ENCODE results near the gene C4B.
"Not testable (repeated sequence)": the region's sequence is repeated elsewhere in the genome, so short reads cannot be mapped to it uniquely, and the experiment has no call there.

C4B gene

DNA sequence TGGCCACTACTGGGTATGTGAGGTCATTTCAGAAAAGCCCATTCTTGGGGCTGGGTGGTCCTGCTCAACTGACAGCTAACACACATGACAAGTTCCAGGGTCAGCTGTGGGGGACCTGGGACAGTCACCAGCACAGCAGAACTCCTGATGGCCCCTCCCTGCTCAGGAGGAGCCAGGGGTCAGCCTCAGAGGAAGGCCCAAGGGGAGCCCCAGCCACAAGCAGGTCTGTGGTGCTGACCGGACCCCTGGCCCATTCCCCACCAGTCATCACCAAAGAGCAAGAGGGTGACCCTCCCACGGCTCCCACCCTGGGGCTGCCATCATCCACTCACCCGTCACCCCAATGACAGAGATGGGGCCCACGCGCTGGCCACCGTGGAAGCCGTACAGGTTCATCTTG is 41.7 kb downstream of the C4B start:
- DNase-seq, result no peak

DNA sequence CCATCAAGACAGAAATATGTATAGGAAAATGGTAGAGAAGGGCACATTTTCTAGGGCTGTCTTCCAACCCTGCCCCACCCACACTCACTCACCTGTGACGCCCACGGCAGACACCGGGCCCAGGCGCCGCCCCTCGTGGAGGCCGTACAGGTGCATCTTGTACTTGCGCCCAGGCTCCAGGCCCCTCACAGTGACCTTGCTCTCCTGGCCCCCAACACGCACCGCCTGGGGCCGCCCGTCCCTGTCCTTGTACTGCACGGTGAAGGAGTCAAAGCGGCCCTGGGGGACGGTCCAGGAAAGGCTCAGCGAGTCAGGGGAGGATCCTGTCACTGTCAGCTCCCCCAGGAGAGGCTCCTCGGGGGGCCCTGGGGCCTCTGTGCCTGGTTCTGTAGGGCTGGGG is 43.4 kb downstream of the C4B start:
- no peak for DNase-seq

DNA sequence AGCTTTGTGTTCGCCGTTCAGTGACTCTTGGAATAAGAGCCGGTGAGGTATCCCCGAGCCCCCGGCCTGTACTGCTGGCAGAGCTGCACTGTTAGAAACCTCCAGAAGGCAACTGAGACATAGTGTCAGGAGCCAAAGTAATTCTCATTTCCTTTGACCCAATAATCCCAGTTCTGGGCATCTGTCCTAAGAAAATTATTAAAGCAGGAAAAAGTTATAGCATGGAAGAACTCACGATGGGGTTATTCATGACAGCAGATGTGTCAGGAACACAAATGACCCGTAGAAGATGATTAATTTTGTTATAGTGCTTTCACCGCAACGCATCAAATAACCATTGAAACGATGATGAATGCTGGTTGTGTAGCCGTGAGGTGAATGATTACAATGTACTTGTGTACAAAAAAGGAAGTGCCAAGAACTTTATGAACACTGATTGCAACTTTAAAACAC is 43.9 kb downstream of the C4B start:
- no peak for DNase-seq

DNA sequence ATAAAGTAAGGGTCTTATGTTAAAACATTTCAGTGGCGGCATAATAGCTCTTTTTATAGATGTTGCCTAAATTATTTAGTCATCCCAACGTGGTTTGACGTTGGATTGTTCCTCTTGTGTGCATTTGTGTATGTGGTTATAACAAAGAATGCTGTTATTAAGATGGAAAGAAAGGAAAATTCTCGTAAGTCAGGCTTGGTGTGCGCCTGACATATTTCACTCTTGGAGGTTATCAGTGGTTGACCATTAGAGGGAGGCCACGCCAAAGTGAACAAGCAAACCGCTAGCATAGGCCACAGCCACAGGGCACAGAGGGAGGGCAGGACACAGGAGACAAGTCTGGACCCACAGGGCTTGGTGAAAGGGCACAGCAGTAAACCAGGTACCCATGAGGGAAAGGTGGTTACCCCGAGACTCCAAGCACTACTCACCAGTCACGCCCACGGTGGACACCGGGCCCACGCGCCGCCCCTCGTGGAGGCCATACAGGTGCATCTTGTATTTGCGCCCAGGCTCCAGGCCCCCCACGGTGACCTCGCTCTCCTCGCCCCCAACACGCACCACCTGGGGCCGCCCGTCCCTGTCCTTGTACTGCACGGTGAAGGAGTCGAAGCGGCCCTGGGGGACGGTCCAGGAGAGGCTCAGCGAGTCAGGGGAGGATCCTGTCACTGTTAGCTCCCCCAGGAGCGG is 46.5 kb downstream of the C4B start:
- DNase-seq, result no peak

DNA sequence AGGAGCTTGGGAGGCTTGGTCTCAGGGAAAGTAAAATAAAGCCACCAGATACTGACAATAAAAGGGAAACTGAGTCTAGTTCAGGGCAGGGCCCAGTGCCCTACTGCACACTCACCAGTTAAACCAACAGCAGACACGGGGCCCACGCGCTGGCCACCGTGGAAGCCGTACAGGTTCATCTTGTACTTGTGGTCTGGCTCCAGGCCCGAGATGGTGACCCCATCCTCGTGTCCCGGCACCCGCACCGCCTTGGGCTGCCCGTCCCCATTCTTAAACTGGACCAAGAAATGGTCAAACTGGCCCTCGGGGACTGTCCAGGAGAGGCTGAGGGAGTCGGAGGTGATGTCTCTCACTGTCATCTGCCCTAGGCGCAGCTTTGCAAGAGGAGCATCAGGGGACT is 50.1 kb downstream of the C4B start:
- no peak for DNase-seq

DNA sequence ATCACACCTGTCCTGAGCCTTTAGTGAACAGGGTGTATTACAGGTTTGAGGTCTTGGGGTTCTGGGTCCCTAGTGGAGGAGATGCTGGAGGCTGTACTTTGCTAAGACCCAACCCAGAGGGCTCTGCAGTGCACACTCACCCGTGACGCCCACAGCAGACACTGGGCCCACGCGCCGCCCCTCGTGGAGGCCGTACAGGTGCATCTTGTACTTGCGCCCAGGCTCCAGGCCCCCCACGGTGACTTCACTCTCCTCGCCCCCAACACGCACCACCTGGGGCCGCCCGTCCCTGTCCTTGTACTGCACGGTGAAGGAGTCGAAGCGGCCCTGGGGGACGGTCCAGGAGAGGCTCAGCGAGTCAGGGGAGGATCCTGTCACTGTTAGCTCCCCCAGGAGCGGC is 52.9 kb downstream of the C4B start:
- DNase-seq, result not testable (repeated sequence)

DNA sequence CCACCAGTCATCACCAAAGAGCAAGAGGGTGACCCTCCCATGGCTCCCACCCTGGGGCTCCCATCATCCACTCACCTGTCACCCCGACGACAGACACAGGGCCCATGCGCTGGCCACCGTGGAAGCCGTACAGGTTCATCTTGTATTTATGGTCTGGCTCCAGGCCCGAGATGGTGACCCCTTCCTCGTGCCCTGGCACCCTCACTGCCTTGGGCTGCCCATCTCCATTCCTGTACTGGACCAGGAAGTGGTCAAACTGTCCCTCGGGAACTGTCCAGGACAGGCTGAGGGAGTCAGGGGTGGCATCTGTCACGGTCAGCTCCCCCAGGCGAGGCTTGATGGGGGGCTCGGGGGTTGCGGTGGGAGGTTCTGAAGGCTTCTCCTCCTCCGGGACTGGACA is 53.7 kb downstream of the C4B start:
- DNase-seq, result not testable (repeated sequence)

DNA sequence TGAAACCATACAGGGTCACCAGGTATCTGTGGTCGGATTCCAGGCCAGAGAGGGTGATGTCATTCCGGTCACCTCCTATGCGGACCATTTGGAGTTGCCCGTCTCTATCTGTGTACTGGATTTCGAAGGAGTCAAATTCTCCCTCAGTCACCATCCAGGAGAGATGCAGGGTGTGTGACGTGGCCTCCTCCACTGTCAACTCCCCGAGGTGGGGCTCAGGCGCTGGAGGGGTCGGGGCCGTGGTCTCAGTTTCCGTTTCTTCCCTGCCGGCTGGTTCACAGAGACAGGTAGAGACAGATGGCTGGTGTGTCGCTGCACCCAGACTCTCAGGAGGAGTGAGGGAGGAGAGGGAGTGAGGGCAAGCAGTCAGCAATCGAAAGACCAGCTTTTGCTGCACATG is 54.3 kb downstream of the C4B start:
- no peak for DNase-seq

DNA sequence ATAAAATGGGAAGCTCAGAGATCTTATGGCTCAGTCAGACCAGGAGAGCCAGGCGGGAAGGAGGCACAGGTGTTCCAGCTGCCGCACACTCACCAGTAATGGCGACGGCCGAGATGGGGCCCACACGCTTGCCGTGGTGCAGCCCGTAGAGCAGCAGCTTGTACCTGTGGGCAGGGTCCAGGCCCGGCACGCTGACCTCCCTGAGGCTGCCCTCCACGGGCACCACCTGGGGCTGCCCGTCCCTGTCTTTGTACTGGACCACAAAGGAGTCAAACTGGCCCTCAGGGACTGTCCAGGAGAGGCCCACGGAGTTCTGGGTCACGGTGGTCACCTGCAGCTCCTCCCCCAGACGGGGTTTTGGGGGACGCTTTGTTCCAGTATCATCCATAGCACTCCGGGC is 54.9 kb downstream of the C4B start:
- no peak for DNase-seq

DNA sequence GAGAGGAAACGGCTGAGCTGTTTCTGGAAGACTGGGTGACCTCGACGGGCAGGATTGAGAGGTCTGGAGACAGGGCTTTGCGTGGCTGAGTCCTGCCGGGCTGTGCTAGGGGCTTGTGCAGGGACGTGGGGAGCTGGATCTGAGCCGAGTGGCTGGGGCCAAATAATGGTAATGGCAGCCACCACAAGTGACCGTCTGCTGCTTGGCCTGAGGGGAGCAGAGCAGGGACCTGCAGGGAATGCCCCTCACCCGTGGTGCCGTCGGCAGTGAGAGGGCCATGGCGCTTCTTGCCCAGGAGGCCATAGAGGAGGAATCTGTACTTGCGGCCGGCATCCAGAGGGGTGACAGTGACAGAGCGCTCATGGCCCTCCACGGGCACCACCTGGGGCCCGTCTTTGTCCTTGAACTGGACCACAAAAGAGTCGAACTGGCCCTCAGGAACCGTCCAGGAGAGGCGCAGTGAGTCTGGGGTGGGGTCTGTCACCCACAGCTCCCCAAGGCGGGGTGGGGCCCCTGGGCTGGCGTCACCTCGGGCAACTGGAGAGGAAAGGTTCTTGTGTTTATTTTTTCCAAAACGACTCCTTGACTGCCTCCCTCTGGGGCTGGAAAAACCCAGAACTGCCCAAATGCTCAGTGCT is 55.4 kb downstream of the C4B start:
- no peak for DNase-seq

DNA sequence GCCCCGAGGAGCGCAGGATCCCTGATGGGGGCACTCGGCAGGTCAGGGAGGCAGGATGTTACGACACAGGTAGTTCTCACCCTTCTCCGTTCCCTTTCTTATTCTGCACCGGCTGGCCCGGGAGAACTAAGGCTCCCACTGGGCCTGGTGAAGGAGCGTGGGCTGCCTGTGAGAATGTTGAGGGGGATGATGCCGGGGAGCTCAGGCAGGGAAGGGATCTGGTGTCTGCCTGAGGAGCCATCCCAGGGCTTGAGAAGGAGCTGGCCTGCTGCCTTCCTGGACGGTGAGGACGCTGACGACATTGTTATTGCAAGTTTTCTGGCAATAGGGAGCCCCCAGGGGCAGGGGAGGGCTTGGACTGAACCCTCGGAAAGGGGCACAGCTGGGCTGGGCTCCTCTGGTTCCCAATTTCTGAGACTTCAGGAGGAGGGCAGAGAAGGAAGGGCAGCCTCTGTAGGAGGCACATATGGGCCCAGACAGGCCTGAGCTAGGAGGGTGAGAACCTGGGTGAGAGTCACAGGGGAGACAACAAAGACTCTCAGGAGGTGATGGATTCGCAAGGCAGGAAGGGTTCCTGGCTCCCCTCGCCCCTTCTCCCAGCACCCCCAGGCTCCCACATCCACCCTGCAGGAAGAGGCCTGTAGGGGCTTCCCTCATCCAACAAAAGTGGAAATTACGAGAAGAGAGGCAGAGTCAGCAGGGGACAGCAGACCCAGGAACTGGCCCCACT is 56.4 kb downstream of the C4B start:
- DNase-seq, result no peak

DNA sequence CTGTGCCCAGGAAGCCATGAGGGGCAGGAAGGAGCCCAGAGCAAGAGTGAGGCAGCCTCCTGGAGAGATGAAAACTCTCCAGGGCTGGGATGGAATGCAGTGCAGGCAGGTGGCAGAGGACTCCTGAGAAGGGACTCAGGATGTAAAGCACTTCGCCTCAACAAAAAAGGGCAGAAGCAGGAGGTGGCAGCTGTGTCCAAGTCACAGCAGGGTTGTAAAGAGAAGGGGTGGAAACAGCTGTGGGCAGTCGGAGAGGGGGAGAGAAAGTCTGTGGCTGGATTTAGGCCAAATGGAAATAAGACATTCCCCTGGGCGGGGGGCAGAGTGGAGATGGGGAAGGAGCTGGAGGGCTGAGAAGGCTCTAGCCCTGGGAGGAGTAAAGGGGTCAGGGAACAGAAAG is 58.5 kb downstream of the C4B start:
- no peak for DNase-seq

DNA sequence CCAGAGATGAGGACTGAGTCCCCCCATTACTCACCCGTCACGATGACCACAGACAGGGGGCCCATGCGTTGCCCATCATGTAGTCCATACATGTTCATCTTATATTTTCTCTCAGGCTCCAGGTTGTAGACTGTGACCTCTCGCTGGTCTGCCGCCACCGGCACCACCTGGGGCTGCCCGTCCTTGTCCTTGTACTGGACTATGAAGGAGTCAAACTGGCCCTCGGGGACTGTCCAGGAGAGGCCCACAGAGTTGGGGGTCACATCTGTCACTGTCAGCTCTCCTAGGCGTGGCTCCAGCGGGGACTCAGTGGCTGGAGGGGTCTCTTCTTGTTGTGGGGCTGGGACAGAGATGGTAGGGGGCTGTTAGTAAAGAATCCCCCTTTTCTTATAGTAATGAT is 59.0 kb downstream of the C4B start:
- no peak for DNase-seq

DNA sequence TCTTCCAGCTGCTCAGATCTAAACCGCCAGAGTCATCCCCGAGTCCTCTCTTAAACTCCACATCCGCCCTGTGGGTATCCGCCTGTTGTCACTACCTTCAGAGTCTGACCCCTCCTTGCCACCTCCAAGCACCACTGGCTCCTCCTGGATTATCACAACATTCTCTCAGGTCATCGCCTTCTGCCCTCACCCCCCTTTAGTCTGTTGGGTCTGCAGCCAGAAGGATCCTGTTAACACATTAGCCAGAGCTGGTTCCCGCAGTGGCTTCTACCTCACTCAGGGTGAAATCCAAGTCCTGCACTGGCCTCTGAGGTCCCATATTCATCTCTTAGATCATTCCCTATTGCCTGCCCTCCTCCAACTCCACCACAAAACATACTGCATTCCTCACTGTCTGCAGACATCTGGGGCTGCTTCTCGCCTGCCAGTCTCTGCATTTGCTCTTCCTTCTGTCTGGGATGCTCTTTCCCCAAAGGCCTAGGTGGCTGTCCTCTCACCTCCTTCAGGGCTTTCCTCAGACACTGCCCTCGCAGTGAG is 60.5 kb downstream of the C4B start:
- DNase-seq, result peak; percentile 79

DNA sequence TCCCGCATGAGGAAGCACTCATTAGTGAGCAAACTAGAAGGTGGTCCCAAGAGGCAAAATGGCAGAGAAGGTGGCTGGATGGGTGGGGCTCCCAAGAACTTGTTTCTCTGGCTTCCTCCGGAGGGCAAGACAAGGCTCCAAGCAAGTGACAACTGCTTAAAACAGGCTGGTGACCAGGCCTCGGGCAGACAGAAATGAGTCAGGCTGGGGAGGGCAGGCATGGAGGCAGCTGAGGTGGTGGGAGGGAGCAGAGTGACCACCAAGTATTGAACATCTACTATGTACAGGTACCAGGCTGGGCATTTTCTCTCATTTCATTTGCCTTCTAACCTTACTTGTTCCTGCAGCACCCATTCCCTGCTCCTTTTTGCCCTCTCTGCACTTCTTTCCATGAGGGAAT is 61.2 kb downstream of the C4B start:
- peak; percentile 79 for DNase-seq

DNA sequence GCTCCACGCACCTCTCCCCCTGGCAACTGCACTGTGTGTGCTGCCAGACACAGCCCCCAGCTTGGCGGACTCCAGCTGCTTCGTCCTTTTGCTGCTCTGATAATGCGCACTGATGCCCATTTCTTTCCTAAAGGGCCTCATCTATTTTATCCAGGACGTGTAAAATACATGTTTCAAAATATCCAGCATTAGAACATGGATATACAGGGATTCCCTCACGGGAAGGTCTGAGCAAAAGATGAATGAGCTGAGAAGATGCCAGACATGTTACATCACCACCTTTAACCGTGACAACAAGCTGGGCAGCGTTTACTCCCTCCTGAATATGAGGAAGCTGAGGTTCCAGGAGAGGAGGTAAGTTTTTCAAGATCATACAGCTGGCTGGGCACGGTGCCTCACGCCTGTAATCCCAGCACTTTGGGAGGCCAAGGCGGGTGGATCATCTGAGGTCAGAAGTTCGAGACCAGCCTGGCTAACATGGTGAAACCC is 61.8 kb downstream of the C4B start:
- peak; percentile 76 for DNase-seq

DNA sequence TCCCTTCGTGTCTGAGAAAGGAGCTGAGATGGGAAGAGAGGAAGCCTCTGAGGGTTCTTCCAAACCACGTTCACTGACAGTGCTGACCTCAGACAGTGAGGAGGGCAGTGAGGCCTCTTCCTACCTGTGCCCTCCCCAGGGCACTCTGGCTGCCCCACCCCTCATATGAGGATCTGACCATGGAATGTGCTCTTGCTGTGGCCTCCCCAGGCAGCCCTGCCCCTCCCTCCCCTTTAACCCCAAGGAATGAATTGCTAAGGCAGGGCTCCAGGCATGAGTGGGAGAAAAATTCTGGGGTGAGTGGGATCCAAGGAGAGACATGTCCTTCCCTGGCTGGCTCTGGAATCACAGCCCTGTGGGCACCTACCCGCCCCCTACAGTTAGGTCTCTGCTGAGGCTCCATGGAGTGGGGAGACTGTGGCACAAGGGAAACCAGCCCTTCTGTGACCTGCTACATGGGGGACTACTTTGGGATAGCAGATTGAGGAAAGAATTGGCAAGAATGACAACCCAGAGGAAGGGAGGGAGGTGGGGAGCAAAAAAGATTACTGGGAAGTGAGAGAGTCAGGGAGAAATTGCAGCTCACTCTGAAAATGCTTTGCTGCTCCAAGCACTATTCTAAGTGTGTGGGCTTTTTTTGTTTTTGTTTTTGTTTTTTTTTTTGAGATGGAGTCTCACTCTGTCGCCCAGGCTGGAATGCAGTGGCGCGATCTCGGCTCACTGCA is 65.1 kb downstream of the C4B start:
- no peak for DNase-seq

DNA sequence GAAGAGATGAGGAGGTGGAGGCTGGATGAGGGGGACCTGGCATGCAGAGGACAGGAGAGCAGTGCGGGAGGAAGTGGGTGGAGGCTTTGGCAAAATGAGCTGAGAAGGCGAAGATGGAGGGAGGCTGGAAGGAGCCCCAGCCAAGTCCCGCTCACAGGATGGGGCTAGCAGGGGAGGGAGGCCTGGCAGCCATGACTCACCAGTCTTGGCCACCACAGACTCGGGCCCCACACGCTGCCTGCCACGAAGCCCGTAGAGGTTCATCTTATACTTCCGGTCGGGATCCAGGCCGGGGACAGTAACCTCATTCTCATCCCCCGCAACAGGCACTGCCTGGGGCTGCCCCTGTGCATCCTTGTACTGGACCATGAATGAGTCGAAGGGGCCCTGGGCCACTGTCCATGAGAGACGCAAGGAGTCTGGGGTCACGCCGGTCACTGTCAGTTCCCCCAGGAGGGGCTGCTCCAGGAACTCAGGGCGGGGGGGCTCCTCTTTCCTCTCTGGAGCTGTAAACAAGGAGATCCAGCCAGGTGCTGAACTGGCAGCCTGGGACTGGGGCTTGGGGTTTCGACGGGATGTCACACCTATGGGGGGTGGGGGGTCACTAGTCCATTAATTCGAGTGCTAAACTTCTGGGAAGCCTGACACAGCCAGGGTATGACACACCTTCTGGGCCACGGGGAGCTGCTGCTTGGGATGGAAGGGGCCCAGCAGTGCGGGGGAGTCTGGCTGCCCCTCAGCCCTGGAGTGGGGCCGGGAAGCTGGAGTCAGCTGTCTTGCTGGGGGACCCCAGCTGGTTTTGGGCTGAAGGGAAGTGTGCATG is 66.8 kb downstream of the C4B start:
- peak; percentile 78 for DNase-seq

DNA sequence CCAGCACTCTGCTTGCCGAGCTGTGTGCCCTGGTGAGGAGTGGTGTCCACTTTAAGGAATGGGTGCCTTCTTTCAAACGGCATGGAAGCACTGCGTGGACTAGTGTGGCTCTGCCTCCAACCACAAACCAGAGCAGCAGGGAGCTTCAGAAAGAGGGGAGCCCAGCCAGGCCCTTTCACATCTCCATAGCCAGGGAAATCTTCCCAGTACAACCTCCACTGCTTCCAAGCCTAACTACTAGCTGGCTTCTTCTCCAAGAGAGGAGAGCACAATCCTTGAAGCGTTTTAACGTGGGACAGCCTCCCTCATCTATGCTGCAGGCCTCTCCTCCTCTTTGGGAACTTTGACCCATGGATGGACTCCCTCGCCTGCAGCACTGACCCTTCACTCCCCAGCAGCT is 67.9 kb downstream of the C4B start:
- no peak for DNase-seq

DNA sequence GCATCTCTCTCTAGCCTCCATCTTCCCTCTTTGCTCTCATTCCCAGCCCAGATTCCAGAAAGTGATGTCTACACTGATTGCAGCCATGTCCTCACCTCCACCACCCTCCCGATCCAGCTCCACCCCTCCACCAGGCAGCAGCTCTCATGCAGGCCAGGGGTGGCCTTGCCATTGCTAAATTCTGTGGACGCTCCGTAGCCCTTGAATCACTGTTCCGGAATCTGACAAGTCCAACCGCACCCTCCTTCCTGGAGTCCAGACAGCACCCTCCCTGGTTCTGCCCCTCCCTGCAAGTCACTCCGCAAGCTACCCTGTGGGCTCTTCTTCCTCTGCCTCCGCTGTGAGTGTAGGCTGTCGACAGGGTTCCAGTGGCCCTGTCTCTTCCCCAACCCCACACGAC is 68.3 kb downstream of the C4B start:
- peak; percentile 63 for DNase-seq

DNA sequence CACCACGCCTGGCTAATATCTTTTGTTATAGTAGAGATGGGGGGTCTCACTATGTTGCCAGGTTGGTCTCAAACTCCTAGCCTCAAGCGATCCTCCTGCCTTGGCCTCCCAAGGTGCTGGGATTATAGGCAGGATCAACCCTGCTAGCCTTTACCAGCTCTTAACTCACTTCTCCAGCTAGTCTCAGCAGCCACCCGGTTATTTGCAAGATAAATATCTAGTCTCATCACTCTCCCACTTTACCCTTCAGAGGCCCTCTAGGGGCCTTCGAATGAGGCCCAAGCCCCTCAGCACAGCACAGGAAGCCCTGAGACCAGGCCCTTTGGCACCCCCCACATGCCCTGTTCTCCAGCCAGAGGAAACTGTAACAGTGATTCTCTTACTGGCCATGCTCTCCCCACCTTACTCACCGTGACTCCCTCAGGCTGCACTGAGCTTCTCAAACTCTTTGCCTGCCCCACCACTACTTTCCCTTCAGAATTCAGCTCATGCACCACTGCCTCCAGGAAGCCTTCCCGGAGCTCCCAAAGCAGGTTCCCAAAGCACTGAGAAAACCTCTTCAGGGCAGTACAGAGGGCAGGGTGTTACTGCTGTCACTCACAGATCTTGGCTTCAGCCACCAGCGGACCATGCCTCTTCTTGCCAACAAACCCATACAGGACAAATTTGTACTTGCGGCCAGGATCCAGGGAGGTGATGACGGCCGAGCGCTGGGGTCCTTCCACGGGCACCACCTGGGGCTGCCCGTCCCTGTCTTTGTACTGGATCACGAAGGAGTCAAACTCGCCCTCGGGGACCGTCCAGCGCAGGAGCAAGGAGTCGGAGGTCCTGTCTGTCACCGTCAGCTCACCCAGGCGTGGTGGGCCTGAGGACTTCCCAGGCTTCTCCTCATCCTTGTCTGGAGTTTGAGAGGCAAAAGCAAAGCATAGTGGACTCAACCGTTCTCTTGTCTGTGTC is 69.5 kb downstream of the C4B start:
- no peak for DNase-seq
